ENCODE measurements around the gene AGTPBP1.

The AGTPBP1 gene

GRCh38 chr9:85501882-85502281 is 239.9 kb downstream of the AGTPBP1 start:
- H3K9me3 ChIP-seq (ENCODE audit: insufficient read depth, low read length) = no peaks in the 10 kb centered on the region
- no peaks in the 10 kb centered on the region for H4K20me1 ChIP-seq (ENCODE audit: insufficient read depth, low read length)
- H3K9ac ChIP-seq (ENCODE audit: low read length) = no peak overlapping the region
- no peaks in the 10 kb centered on the region for H3K79me2 ChIP-seq (ENCODE audit: low read length)
- H3K36me3 ChIP-seq (replicated peaks; ENCODE audit: low read depth, low read length) = no peaks in the 10 kb centered on the region
- no peak overlapping the region for H3K27ac ChIP-seq (ENCODE audit: low read length)
- TF ChIP-seq CTCF (IDR thresholded peaks at IDR 0.05; ENCODE audit: low read depth, low read length) (no peak), EZH2phosphoT487 (IDR thresholded peaks at IDR 0.05; ENCODE audit: low read depth) (no peak)
- no peak overlapping the region for H3K4me2 ChIP-seq (ENCODE audit: low read length)
- H2AFZ ChIP-seq (ENCODE audit: low read depth, low read length) = no peak overlapping the region
- no peaks in the 10 kb centered on the region for H3K27me3 ChIP-seq (ENCODE audit: low read depth, low read length)
- no peaks in the 10 kb centered on the region for H3K4me1 ChIP-seq (ENCODE audit: low read length)
- no peak overlapping the region for H3K4me3 ChIP-seq (ENCODE audit: low read length)

- Histone ChIP-seq H3K27me3 (ENCODE audit: low read depth, low read length) (no peaks in the 10 kb centered on the region), H3K9me3 (ENCODE audit: insufficient read depth, low read length) (no peaks in the 10 kb centered on the region), H4K20me1 (ENCODE audit: insufficient read depth, low read length) (no peaks in the 10 kb centered on the region), H3K79me2 (ENCODE audit: low read length) (no peaks in the 10 kb centered on the region), H3K4me2 (ENCODE audit: low read length) (no peak overlapping the region), H3K27ac (ENCODE audit: low read length) (no peak overlapping the region), H3K36me3 (replicated peaks; ENCODE audit: low read depth, low read length) (no peaks in the 10 kb centered on the region), H3K9ac (ENCODE audit: low read length) (no peak overlapping the region), H3K4me1 (ENCODE audit: low read length) (no peaks in the 10 kb centered on the region), H3K4me3 (ENCODE audit: low read length) (no peak overlapping the region), H2AFZ (ENCODE audit: low read depth, low read length) (no peak overlapping the region)
- no peak for TF ChIP-seq CTCF (IDR thresholded peaks at IDR 0.05; ENCODE audit: low read depth, low read length)
- no peak for TF ChIP-seq EZH2phosphoT487 (IDR thresholded peaks at IDR 0.05; ENCODE audit: low read depth)
Measured at GRCh38 chr9:85501456-85501855, 240.3 kb downstream of the AGTPBP1 start.

Data from OCI-LY3 (cell line).